ENCODE results near the gene ACP4. TPM values are rescaled to one million over a fixed set of nuclear protein-coding genes. Genes with fewer than 3 reads are reported as not detected.
"Not testable (repeated sequence)": the region's sequence is repeated elsewhere in the genome, so short reads cannot be mapped to it uniquely, and the experiment has no call there.

Gene ACP4
- total RNA-seq (2014; rRNA removed; shearing (Covaris generic)) (not detected in 2 replicates), polyA plus RNA-seq (2016; fragmentation: Nextera tagmentation; extraction: Ambion mirVana) (not detected in 2 replicates)

DNA sequence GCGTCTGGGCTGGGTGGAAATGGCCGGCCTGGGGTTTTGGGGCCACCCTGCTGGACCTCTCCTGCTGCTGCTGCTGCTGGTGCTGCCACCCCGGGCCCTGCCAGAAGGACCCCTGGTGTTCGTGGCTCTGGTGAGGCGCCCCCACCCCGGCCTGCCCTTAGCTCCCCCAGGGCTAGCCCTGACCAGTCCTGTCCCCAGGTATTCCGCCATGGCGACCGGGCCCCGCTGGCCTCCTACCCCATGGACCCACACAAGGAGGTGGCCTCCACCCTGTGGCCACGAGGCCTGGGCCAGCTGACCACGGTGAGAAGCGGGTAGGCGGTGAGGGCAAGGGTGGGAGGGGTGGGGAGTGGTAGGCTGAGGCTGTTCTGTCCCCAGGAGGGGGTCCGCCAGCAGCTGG is at the start of gene ACP4:
Gene ACP4 (plus strand): TSS at position 20 of the 400 bp plus-strand sequence. CDS start 0 bp downstream, at position 20.
- H3K9ac ChIP-seq = no peak within 1 kb of the TSS
- TF ChIP-seq EZH2 (IDR thresholded peaks at IDR 0.05; ENCODE audit: insufficient read depth, poor library complexity, severe bottlenecking) (no peak), EZH2phosphoT487 (IDR thresholded peaks at IDR 0.05; ENCODE audit: insufficient read depth, low read depth) (no peak)
- H3K9me3 ChIP-seq (ENCODE audit: low read depth) = no peaks in the 10 kb centered on the region
- H3F3A ChIP-seq (ENCODE audit: insufficient read depth) = no peaks in the 10 kb centered on the region
- DNase-seq = no peak
- 88% methylated on average over 6 to 15 of the region's 15 CpGs for WGBS, 2 experiments (ENCODE audit: low coverage in 1 of 2, low lambda C conversion rate in 2 of 2, missing lambda C conversion rate in 2 of 2)
- H3K4me1 ChIP-seq (ENCODE audit: insufficient read depth) = no peaks in the 10 kb centered on the region
- H3K27ac ChIP-seq = no peak within 1 kb of the TSS
- no peak within 1 kb of the TSS for H3K4me2 ChIP-seq (ENCODE audit: unreplicated experiment)
- H3K79me2 ChIP-seq (ENCODE audit: insufficient read depth) = no peaks in the 10 kb centered on the region
- no peaks in the 10 kb centered on the region for H4K20me1 ChIP-seq (ENCODE audit: insufficient read depth)
- no peaks in the 10 kb centered on the region for H3K9me2 ChIP-seq (ENCODE audit: insufficient read depth)
- no peak within 1 kb of the TSS for H3K4me3 ChIP-seq
- in situ Hi-C loops (cut with MboI) = loop anchor here (25.0 kb wide), 1 partner anchor 428 kb away; the partner anchor contains the start of gene NAPSA
- H3K36me3 ChIP-seq (ENCODE audit: low read depth) = no peaks in the 10 kb centered on the region
- no peaks in the 10 kb centered on the region for H3K27me3 ChIP-seq (replicated peaks; ENCODE audit: insufficient read depth)
- H2AFZ ChIP-seq = no peak within 1 kb of the TSS

GRCh38 chr19:50741179-50741933 is 48.9 kb upstream of the ACP4 start:
- Histone ChIP-seq H3K27ac (no peak overlapping the region), H3K79me2 (ENCODE audit: insufficient read depth) (no peaks in the 10 kb centered on the region), H3K9me2 (ENCODE audit: insufficient read depth) (no peaks in the 10 kb centered on the region), H2AFZ (no peak overlapping the region), H4K20me1 (ENCODE audit: insufficient read depth) (no peaks in the 10 kb centered on the region), H3K9ac (no peak overlapping the region), H3K36me3 (ENCODE audit: low read depth) (no peaks in the 10 kb centered on the region), H3K4me3 (no peak overlapping the region), H3K4me2 (ENCODE audit: unreplicated experiment) (no peak overlapping the region), H3K9me3 (ENCODE audit: low read depth) (no peaks in the 10 kb centered on the region), H3F3A (ENCODE audit: insufficient read depth) (no peaks in the 10 kb centered on the region), H3K4me1 (ENCODE audit: insufficient read depth) (no peaks in the 10 kb centered on the region), H3K27me3 (replicated peaks; ENCODE audit: insufficient read depth) (peaks cover 33% of the 10 kb centered on the region)
- in situ Hi-C loops (cut with MboI) = no loop called here
- DNase-seq = no peak
- WGBS, 2 experiments (ENCODE audit: low coverage in 1 of 2, low lambda C conversion rate in 2 of 2, missing lambda C conversion rate in 2 of 2) = 56 to 58% methylated on average over 18 of the region's 18 CpGs
- TF ChIP-seq EZH2 (IDR thresholded peaks at IDR 0.05; ENCODE audit: insufficient read depth, poor library complexity, severe bottlenecking) (no peak), EZH2phosphoT487 (IDR thresholded peaks at IDR 0.05; ENCODE audit: insufficient read depth, low read depth) (no peak)

DNA sequence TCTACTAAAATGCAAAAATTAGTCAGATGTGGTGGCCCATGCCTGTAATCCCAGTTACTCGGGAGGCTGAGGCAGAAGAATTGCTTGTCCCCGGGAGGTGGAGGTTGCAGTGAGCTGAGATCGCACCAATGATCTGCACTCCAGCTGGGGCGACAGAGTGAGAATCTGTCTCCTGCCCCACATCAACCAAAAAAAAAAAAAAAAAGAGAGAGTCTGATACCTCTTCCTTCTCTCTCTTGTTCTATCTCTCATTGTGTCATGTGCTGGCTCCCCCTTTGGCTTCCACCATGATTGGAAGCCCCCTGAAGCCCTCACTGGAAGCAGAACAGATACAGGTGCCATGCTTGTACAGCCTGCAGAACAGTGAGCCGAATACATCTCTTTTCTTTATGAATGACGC is 46.7 kb upstream of the ACP4 start:
- Histone ChIP-seq H3F3A (ENCODE audit: insufficient read depth) (no peaks in the 10 kb centered on the region), H3K27ac (no peak overlapping the region), H3K4me3 (no peak overlapping the region), H2AFZ (no peak overlapping the region), H3K4me2 (ENCODE audit: unreplicated experiment) (no peak overlapping the region), H3K36me3 (ENCODE audit: low read depth) (no peaks in the 10 kb centered on the region), H4K20me1 (ENCODE audit: insufficient read depth) (no peaks in the 10 kb centered on the region), H3K9me3 (ENCODE audit: low read depth) (no peaks in the 10 kb centered on the region), H3K79me2 (ENCODE audit: insufficient read depth) (no peaks in the 10 kb centered on the region), H3K27me3 (replicated peaks; ENCODE audit: insufficient read depth) (peaks cover 12% of the 10 kb centered on the region), H3K9ac (no peak overlapping the region), H3K4me1 (ENCODE audit: insufficient read depth) (no peaks in the 10 kb centered on the region), H3K9me2 (ENCODE audit: insufficient read depth) (no peaks in the 10 kb centered on the region)
- TF ChIP-seq EZH2 (IDR thresholded peaks at IDR 0.05; ENCODE audit: insufficient read depth, poor library complexity, severe bottlenecking) (no peak), EZH2phosphoT487 (IDR thresholded peaks at IDR 0.05; ENCODE audit: insufficient read depth, low read depth) (no peak)
- in situ Hi-C loops (cut with MboI) = no loop called here
- WGBS, 2 experiments (ENCODE audit: low coverage in 1 of 2, low lambda C conversion rate in 2 of 2, missing lambda C conversion rate in 2 of 2) = 61 to 63% methylated on average over 6 of the region's 6 CpGs
- DNase-seq = no peak

GRCh38 chr19:50745221-50745620 is 45.0 kb upstream of the ACP4 start:
- peaks cover 6% of the 10 kb centered on the region; the same call in 1 of the 2 replicates for H3K27me3 ChIP-seq (replicated peaks; ENCODE audit: insufficient read depth)
- no peaks in the 10 kb centered on the region for H3K4me1 ChIP-seq (ENCODE audit: insufficient read depth)
- no peaks in the 10 kb centered on the region for H3K9me2 ChIP-seq (ENCODE audit: insufficient read depth)
- H3K4me2 ChIP-seq (ENCODE audit: unreplicated experiment) = no peak overlapping the region
- H4K20me1 ChIP-seq (ENCODE audit: insufficient read depth) = no peaks in the 10 kb centered on the region
- no peaks in the 10 kb centered on the region for H3K79me2 ChIP-seq (ENCODE audit: insufficient read depth)
- no peaks in the 10 kb centered on the region for H3K9me3 ChIP-seq (ENCODE audit: low read depth)
- 37 to 38% methylated on average over 10 of the region's 10 CpGs for WGBS, 2 experiments (ENCODE audit: low coverage in 1 of 2, low lambda C conversion rate in 2 of 2, missing lambda C conversion rate in 2 of 2)
- TF ChIP-seq EZH2 (IDR thresholded peaks at IDR 0.05; ENCODE audit: insufficient read depth, poor library complexity, severe bottlenecking) (no peak), EZH2phosphoT487 (IDR thresholded peaks at IDR 0.05; ENCODE audit: insufficient read depth, low read depth) (no peak)
- no peak overlapping the region for H3K9ac ChIP-seq
- H3F3A ChIP-seq (ENCODE audit: insufficient read depth) = no peaks in the 10 kb centered on the region
- in situ Hi-C loops (cut with MboI) = no loop called here
- H3K27ac ChIP-seq = no peak overlapping the region
- H3K36me3 ChIP-seq (ENCODE audit: low read depth) = no peaks in the 10 kb centered on the region
- H3K4me3 ChIP-seq = no peak overlapping the region
- no peak overlapping the region for H2AFZ ChIP-seq
- DNase-seq = no peak

- H3K4me2 ChIP-seq (ENCODE audit: unreplicated experiment); H3K4me1 ChIP-seq (ENCODE audit: insufficient read depth); H2AFZ ChIP-seq; H3K4me3 ChIP-seq; H3K9ac ChIP-seq; H3F3A ChIP-seq (ENCODE audit: insufficient read depth); H3K9me2 ChIP-seq (ENCODE audit: insufficient read depth); H3K27me3 ChIP-seq (replicated peaks; ENCODE audit: insufficient read depth); H3K79me2 ChIP-seq (ENCODE audit: insufficient read depth); in situ Hi-C loops (cut with MboI); H3K36me3 ChIP-seq (ENCODE audit: low read depth); H3K9me3 ChIP-seq (ENCODE audit: low read depth); DNase-seq; H3K27ac ChIP-seq; H4K20me1 ChIP-seq (ENCODE audit: insufficient read depth): not testable (repeated sequence)
- 70 to 74% methylated on average over 14 of the region's 14 CpGs for WGBS, 2 experiments (ENCODE audit: low coverage in 1 of 2, low lambda C conversion rate in 2 of 2, missing lambda C conversion rate in 2 of 2)
Measured at GRCh38 chr19:50747141-50747540, 43.1 kb upstream of the ACP4 start.
